GM12801 (cell line): ENCODE data around the gene LHFPL5.

Source experiments
- CTCF ChIP-seq: IDR thresholded peaks from one replicate; pipeline ENCODE4 v1.5.1; 2011; ENCODE audit warnings: control low read depth; ENCODE audit not compliant: insufficient read length; ENCODE audit errors: extremely low read depth

The LHFPL5 gene

GRCh38 chr6:35775031-35775430 lies 30.1 kb upstream of the LHFPL5 start:
- TF ChIP-seq CTCF = no peak

DNA sequence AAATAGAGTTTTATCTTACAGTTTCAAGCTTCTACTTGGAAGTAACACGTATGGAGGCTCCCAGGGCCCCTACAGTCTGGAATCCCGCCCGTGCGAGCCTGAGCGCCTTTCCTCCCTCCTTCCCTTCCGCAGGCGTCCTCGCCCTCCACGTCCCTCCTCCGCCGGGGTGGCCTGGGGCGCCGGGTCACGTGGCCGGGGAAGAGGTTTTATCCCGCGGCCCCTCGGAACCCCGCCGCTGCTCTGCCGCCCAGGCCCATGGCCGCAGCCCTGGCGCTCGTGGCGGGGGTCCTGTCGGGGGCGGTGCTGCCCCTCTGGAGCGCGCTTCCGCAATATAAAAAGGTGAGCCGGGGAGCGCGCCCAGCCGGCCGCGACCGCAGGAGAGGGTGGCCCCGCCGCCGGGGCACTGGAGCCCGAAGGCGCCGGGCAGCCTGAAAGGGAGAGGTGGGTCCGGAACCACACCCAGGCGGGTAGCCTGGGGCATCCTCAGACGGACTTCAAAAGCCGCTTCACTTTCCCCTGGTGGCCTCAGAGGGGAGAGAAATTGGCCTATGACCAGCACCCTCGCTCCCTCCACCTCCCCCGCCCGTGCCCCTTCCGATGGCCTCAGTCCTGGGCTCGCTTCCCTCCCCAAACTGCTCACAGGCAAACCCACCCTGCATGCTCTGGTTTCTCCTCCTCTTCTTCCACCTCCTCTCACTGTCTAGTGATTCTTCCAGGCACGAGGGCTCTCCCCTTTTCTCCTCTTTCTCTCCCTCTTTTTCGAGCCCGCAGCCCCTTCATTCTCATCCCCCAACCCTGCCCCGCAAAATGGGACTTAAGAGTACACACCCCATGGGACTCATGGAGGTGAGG lies 28.6 kb upstream of the LHFPL5 start, which contains the start of gene CLPSL2:
Gene CLPSL2, plus strand, starts transcription at position 235 of the 852 bp plus-strand sequence. Its CDS starts 21 bp downstream, at position 256.
- no peak for TF ChIP-seq CTCF

DNA sequence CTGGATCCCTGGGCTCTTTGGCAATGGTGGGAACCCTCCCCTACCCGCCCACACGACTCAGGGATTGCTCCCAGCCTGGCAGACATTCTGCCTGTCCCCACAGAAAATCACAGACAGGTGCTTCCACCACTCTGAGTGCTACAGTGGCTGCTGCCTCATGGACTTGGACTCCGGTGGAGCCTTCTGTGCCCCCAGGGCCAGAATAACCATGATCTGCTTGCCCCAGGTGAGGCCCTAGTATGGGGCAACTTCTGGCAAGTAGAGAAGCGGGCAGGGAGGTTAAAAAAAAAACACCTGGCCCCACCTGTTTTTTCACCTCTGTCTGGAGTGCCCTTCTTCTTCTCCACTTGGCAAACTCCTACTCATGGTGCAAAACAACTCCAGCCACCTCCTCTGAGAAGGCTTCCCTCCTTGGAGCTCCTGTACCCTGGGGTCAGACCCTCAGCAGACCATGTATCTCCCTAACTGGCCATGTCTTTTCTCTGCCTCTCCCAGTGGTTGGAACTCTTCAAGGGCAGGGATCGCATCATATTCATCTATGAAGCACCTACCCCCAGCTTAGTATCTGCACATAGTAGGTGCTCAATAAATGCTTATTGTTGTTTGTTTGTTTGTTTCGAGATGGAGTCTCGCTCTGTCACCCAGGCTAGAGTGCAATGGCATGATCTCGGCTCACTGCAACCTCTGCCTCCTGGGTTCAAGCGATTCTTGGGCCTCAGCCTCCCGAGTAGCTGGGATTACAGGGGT lies 27.6 kb upstream of the LHFPL5 start:
- TF ChIP-seq CTCF = no peak

DNA sequence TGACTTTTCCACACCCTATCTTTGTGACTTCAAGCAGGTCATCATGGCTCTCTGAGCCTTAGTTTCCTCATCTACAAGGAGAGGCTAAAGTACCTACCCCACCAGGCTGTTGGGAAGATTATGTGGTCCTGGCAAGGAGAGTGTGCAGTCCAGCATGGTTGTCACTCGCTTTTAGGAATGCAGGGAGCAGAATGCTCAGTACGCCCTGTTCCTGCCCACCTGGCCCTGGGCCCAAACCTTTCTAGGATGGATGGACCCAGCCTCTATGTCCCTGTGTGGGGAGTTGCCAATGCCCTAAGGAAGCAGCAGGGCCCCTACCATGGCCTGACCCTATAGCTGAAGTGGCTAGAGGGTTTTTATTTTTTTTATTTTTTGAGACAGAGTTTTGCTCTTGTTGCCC lies 26.7 kb upstream of the LHFPL5 start:
- no peak for TF ChIP-seq CTCF

GRCh38 chr6:35780719-35781118 lies 24.4 kb upstream of the LHFPL5 start, which contains the start of gene CLPSL1:
Gene CLPSL1 (plus strand): TSS chr6:35781019. CDS start chr6:35781111, 92 bp downstream.
- no peak for TF ChIP-seq CTCF

DNA sequence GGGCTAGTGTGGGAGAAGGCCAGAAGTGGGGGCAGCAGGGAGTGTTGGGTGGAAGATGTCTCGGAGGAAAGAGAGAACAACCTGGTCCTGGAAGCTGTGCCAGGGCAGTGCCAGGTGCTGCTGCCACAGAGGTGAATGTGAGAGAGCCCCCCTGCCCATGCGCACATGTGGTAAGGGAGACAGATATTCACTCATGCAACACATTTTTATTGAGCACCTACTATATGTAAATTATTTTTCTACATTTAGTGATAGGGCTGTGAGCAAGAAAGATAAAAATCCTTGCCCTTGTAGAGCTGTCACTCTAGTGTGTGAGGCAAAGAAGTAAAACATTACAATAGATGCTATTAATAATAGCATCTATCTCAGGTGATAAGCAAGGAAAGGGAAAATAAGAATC lies 23.9 kb upstream of the LHFPL5 start:
- no peak for TF ChIP-seq CTCF

DNA sequence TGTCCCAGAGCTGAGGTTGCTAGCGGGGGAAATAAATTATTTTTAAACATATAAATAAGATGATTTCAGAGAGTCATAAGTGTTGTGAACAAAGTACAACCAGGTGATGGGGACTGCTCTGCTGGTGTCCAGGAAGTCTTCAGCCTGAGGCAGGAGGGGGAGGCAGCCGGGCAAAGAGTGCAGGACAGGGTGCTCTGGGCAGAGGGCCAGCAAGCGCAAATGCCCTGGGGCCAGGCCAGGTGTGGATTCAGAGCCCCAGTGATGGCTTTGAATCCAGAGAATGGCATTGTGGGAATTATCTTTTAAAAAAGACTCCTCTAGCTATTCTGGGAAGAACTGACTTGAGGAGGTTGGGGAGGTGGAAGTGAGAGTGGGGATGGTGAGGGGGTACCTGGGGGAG lies 22.7 kb upstream of the LHFPL5 start:
- TF ChIP-seq CTCF = no peak
